HG02678 (cell line): ENCODE data around the gene RABIF.
"Not testable (repeated sequence)": the region's sequence is repeated elsewhere in the genome, so short reads cannot be mapped to it uniquely, and the experiment has no call there.

Experiments used
- ATAC-seq: cut with Tn5 transposase; IDR thresholded peaks from one replicate; pipeline ENCODE4 v1.9.1; 2021; ENCODE audit warnings: mild to moderate bottlenecking, moderate library complexity; ENCODE audit not compliant: unreplicated experiment

Gene RABIF

DNA sequence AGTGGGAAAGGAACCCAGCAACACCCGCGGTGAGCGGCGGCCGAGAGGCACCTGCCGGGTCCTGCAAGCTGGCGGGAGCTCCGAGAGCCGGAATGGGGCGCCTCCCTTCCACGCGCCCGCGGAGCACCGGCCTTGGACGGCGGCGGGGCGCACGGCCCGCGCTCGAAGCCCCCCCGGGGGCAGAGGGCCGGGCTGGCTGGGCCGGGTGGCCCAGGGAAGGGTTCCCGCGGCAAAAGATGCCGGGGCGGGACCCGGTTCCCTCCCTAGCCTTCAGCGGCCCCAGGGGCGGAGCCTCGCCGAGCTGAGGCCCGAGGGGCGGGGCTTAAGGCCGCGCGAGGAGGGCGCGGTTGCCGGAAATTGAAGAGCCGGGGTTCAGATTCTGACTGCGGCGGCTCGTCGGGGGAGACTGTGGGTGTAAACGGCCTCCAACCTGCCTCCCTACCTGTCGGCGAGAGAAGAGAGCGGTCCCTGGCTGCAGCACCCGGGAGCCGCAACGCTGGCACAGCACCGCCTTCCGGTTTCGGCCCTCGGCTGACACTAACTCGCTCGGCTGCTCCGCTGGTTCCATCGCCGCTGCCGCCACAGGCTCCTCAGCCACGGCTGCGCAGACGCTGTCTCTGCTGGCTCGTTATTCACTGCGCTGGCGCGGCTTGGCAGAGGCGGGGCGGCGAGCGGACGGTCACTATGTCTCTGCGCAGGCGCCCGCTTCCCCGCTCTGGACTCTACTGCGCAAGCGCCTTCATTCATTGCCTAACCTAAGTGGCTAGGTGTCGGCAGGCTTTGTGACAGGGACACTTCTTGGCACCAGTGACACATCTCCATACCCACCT lies at the start of gene RABIF:
RABIF (minus strand) TSS at position 619 of the 830 bp plus-strand sequence; CDS start at position 568, 51 bp downstream.
- ATAC-seq, result peak; percentile 91

DNA sequence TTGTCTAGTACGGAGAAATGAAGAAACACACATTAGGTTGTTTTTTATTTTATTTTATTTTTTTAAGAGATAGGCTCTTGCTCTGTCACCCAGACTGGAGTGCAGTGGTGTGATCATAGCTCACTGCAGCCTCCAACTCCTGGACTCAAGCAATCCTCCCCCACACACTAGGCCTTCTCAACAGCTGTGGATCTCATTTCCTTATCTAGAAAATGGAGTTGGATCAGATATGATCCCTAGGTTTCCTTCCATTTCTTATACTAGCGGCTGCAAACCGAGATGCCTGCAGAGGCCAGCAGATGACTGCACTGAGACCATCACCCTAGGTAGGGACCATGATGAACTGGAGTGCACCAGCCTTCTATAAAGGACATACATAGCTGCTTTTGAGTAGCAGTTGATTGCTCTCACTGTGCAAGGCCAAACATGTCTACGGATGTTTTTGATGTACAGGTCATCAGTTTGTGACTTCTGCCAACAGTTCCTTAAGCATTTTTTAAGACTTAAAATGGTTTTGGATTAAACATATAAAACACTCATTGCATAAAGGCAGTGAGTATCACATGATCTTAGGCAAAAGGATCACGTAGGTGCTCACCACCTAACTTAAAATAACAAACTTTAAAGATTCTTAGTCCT lies 49.5 kb upstream of the RABIF start:
- ATAC-seq, result no peak

DNA sequence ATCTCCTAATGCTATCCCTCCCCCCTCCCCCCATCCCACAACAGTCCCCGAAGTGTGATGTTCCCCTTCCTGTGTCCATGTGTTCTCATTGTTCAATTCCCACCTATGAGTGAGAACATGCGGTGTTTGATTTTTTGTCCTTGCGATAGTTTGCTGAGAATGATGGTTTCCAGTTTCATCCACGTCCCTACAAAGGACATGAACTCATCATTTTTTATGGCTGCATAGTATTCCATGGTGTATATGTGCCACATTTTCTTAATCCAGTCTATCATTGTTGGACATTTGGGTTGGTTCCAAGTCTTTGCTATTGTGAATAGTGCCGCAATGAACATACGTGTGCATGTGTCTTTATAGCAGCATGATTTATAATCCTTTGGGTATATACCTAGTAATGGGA lies 47.5 kb upstream of the RABIF start:
- ATAC-seq, result not testable (repeated sequence)

DNA sequence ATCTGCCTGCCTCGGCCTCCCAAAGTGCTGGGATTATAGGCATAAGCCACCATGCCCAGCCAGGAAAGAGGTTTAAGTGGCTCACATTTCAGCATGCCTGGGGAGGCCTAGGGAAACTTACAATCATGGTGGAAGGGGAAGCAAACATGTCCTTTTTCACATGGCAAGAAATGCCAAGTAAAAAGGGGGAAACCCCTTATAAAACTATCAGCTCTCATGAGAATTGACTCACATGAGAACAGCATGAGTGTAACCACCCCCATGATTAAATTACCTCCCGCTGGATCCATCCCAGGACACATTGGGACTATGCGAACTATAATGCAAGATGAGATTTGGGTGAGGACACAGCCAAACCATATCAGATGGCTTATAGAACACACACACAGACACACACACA lies 46.9 kb upstream of the RABIF start:
- ATAC-seq, result no peak

DNA sequence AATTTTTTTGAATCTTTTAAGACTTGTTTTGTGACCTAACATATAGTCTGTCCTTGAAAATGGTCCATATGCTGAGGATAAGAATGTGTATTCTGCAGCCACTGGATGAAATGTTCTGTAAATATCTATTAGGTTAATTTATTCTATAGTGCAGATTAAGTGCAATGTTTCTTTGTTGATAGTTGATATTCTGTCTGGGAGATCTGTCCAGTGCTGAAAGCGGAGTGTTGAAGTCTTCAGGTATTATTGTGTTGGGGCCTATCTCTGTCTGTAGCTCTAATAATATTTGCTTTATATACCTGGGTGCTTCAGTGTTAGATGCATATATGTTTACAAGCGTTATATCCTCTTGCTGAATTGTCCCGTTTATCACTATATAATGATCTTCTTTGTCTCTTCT lies 45.8 kb upstream of the RABIF start:
- ATAC-seq, result no peak

DNA sequence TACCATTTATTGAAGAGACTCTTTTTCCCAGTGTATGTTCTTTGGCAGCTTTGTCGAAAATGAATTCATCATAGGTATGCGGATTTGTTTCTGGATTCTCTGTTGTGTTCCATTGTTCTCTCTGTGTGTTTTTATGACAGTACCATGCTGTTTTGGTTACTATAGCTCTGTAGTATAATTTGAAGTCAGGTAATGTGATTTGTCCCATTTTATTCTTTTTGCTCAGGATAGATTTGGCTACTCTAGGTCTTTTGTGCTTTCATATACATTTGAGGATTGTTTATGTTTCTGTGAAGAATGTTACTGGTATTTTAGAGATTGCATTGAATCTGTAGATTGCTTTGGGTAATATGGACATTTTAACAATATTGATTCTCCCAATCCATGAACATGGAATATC lies 43.5 kb upstream of the RABIF start:
- ATAC-seq, result no peak

DNA sequence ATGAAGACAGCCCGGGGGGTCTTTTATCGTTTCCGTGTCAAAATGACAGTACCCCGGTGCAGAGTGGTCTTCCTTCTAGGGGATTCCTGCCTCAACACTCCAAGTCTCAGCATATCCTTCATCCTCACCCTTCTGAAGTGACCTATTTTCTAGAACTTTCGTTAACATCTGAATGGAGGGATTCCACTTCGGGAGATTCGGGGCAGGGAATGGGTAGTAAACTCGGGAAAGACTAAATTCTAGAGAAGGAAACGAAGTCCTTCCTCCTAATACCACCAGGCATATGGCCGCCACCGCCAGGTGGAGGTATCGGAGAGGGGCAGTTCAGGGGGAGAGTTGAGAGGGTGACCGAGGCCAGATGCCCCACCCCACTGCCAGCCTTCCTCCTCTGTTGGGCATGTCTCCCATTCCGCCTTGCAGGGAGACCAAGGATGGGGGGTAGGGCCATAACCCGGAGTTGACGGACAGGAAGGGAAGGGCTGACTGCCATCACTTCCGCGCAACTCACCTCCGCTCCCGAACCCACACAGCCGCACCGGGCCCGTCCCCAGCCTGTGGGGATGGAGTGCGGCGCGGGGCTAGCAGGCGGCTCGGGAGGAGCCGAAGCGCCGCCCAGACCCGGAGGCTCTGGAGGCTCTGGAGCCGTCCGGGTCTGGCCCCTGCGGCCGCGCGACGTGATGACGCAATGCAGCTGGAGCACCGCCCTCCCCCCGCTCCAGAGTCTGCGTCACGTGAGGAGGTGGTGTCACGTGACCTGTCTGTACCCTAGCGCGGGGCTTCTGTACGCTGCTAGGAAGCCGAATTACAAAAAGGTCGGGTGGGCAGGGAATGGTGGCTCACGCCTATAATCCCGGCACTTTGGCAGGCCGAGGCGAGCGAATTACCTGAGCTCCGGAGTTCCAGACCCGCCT lies 37.9 kb upstream of the RABIF start, which contains the start of gene KLHL12:
KLHL12 (minus strand) TSS at position 654 of the 911 bp plus-strand sequence. CDS start 2,072 bp downstream, outside the sequence.
- peak; percentile 95 for ATAC-seq

DNA sequence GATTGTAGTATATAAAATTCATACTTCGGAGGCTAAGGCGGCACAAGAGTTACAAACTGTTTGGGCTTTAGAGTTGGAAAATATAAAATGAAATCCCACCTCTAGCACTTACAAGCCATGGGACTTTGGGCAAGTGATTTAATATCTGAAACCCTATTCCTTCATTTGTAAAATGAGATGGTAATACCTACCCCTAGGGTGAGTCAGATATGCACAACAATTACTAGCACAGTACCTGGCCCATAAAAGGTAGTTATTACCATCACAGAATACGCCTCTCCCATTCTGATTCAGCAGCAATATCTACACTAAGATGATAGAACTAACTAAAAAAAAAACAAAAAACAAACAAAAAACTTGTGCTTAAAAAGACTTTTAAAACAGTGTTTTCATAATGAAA lies 34.6 kb upstream of the RABIF start:
- no peak for ATAC-seq

DNA sequence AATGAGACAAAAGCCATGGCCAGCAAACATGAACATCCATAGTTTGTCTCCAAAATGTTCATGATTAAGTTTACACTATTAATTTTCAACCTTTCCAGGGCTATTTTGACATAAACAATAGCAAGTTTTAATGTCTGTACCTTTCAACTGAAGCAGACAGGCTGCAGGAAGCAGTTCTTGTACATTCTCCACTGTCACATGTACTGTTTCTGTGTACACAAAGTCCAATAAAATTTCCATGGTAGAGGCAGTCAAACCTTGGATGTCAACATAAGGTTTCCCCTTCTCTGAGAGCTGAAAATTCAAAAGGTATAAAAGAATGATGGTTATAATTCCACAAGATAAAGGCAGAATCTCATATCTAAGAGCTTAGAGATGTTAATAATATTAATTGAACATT lies 30.7 kb upstream of the RABIF start:
- no peak for ATAC-seq

DNA sequence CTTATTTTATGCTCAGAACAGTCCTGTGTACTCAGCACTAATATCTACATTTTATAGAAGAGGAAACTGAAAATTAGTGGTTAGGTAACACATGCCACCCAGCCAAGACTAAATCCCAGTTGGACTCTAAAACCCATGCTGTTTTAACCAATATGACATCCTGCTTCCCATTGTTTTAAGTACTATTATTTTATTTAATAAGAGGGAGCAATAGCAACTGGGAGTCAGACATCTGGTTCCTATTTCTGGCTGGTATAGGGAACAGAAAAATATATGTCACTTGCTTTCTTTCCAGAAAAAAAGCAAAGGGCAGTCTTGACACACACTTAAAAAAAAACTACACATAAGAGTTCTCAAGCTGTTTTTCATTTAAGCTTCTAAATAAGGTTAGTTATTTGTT lies 26.2 kb upstream of the RABIF start:
- no peak for ATAC-seq

DNA sequence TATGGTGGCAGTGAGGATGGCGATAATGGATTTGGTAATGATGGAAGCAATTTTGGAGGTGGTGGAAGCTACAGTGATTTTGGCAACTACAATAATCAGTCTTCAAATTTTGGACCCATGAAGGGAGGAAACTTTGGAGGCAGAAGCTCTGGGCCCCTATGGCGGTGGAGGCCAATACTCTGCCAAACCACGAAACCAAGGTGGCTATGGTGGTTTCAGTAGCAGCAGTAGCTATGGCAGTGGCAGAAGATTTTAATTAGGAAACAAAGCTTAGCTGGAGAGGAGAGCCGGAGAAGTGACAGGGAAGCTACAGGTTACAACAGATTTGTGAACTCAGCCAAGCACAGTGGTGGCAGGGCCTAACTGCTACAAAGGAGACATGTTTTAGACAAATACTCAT lies 23.5 kb upstream of the RABIF start:
- not testable (repeated sequence) for ATAC-seq

DNA sequence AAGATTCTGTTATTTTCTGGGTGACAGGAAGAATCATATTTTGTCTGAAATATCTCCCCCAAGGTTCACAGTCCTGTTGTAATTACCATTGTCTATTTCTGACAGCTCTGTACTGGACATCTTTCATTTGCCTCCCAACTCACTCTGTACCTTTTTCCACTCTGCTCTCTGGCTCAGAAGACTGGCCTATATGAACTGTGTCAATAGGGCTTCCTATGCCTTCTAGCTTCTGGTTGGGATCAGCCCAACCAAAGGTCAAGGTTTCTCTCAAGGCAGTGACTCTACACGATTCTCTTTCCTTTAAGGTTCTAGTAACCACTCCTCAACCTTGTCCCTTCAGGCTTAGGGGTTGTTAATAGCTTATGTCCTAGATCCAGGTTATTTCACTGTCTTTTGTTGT lies 20.5 kb upstream of the RABIF start:
- ATAC-seq, result no peak

DNA sequence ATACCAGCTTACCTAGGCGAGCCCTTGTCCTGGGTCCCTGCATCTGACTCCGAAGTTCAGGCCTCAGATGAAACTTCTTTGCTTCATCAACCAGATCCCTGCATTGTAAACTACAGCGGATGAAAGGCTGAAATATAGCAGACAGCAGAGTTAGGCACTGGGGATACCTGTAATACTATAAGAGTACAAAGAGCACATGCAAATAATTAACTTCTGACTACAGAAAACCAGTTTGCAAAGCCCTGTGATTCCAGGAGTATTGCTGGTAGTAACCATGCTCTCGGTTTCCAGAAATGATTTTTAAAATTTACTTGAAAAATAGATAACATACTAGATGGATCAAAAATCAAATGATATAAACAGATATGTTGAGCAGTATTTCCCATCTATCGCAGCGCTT lies 20.0 kb upstream of the RABIF start:
- ATAC-seq, result no peak

DNA sequence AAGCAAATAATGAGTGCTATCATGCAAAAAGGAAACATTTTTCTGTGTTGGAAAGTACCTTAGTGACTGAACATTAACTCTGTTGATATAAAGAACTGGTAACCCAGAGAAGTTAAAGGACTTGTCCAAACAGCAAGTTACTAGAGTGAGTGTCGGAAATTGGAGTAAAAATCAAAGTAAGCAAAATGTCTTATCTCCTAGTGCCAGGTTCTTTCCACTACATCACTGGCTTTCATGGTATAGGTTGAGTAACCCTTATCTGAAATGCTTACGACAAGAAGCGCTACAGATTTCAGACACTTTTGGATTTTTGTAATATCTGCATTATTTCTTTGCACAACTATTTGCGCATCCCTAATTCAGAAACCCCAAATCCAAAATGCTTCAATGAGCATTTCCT lies 16.4 kb upstream of the RABIF start:
- no peak for ATAC-seq

DNA sequence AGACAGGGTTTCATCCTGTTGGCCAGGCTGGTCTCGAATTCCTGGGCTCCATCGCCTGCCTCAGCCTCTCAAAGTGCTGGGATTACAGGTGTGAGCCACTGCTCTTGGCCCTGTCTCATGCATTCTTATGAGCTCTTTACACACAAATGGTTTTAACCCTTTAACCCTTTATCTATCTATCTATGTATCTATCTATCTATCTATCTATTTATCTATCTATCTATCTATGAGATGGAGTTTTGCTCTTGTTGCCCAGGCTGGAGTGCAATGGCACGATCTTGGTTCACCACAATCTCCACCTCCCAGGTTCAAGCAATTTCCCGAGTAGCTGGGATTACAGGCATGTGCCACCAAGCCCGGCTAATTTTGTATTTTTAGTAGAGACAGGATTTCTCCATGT lies 14.9 kb upstream of the RABIF start:
- not testable (repeated sequence) for ATAC-seq

DNA sequence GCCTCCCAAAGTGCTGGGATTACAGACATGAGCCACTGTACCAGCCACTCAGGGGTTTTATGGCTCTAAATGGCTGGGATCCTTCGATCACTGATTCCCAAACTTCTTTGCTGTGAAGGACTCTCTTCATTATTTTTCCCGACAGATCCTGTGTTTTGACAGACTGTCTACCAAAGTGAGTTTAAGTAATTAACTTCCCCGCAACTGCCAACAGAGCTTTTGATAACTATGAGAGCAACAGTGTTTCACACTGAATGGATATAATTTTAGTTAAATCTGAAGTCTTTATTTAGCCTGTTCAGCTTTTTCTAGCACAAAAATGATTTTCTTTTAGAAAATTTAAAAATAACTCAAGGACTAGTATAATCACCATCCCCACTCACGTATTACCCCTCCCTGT lies 12.6 kb upstream of the RABIF start:
- ATAC-seq, result no peak

DNA sequence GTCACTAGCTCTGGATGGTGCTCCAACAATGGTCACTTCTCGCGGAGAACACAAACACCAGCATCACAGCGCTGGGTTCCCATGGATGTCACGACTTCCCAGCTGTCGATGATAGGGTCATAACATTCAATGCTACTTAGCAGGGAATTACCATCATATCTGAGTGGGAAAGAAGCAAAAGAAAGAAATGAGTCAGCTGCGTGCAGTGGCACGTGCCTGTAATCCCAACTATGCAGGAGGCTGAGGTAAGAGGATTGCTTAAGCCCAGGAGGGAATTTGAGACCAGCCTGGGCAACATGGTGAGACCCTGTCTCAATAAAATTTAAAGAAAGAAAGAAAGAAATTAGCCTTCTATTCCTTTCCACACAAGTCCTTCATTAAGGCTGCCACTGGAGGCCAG lies 3.6 kb upstream of the RABIF start:
- ATAC-seq, result no peak

DNA sequence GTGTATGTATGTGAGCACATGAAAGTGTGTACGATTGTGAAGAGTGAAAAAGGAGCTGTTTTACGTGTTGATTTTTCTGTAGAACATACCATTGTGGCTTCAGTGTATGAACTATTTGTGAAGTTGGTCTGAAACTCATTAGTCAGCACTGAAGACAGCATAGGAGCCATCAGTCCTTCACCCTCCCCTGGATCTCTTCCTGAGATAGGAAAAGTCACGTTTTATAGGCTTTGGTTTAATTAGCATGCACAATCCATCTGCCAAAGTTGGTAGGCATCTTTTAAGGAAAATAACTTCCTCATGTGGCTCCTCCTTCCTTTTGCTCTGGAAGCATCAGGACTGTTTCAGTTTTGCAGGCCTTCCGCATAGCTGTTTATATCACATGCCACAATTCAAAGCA lies 1.4 kb upstream of the RABIF start:
- no peak for ATAC-seq

DNA sequence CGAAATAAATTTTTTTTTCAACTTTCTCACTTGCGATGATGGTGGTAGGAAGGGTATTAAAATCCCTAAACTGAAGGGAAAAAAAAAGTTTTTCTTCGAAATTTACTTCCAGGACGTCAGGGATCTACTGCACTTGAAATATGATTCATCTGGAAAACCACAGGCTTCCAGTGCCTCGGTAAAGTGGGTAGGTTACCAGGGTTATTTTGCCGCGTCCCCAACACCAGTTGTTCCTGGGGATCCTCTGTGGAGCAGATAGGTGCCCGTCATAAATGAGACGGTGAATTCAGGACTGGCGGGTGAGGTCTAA lies 773 bp downstream of the RABIF start:
- no peak for ATAC-seq

DNA sequence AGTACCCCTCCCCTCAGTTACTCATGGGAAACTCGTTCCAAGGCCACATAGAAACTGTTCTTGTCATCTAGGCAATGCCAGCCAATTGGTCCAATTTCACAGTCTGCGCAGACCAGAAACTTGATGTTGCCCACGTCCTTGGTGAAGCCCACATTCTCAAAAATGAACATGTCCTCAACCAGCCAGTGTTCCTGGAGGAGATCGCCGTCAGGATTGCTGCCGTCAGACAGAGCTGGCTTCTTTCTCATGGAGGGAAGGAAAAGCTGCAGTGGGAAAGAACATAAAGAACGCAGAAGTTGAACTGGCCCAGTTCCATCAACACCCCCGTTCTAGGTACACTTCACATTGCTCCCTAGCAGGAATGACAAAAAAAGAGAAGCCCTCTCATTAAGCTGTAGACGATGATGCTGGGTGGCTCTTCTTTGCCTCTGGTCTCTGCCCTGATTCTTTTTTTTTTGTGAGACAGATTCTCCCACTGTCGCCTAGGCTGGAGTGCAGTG lies 7.9 kb downstream of the RABIF start:
- no peak for ATAC-seq

DNA sequence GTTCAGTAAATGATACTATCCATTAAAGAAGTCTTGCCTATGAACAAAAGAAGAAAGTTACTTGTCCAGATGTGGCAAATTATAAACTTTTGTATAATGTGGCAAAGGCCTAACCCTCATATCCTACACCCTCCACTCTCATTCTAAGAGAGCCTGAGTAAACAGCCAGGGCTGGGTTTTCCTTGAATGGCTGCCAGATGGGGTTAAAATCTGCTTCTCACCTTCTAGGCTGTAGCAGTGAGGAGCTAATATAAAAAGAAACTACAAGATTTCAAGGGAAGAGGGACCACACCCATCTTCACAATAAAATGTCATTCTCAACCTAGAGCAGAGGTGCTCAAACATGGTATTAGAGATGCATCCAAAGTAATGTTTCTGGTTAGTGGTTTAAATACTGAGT lies 8.9 kb downstream of the RABIF start:
- ATAC-seq, result no peak
